Stimulated activated CD4-positive, alpha-beta T cell treated with anti-CD3 and anti-CD28 coated beads, Interleukin-4, amount 100 ng/mL, for 4 hours (primary cell): Measurements from ENCODE around the gene PRKX.
"Not testable (repeated sequence)": the region's sequence is repeated elsewhere in the genome, so short reads cannot be mapped to it uniquely, and the experiment has no call there.

ENCODE experiments used
- DNase-seq, 2 experiments: peaks; one replicate each; pipeline ENCODE4 v3.0.0-alpha.2; 2020

The PRKX gene

DNA sequence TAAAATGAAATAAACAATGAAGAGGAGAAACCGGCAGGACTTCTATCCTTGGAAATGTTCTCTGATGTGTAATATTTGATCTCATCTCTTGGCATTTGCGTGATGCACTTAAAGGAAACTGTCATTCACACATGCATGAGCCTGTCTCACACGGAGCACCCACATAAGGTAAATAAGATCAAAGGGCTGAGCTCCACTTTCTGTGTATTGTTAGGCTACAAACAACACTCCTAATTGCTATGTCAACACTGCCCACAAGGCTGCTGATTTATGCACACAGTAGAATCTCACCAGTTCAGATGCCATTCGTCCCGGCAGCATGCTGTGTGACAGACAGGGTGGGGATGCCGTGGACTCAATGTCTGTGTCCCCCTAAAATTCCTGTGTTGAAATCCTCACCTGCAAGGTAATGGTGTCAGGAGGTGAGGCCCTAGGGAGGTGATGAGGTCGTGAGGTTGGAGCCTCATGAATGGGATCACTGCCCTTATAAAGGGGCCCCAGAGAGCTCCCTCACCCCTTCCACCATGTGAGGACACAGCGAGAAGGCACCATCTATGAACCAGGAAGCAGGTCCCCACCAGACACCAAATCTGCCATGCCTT lies 5.7 kb downstream of the PRKX start:
- not testable (repeated sequence) for DNase-seq

DNA sequence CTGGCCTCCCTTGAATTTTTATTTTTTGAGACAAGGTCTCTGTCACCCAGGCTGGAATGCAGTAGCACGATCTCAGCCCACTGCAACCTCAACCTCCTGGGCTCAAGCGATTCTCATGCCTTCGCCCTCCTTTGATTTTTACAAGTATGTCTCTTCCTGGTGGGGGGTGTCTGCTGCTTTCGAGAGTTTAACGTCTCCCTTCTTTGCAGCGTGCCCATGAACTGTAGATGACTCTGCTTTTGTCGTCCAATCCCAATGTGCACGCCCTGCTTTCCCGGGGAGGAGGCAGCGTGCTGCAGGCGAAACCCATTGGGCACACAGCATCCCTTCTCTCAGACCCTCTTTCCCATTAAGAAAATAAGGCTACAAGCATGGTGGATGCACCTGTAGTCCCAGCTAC lies 7.0 kb downstream of the PRKX start:
- no peak for DNase-seq

DNA sequence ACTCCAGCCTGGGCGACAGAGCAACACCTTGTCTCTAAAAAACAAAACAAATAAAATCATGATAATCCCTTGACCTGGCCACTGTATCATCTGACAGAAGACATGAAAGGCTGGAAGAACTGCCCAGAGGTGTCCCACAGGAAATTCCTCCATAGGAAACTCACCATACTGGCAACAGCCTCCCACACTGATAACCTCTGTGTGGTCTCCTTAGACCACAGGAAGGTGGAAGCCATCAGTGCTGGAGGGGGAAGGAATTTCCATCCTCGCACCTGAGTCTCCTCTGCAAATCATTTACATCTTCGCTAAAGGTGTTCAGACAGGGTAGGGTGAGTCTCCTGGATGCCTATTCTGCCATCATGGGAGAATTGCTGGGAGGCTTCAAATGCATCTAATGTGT lies 10.2 kb downstream of the PRKX start:
- not testable (repeated sequence) for DNase-seq

DNA sequence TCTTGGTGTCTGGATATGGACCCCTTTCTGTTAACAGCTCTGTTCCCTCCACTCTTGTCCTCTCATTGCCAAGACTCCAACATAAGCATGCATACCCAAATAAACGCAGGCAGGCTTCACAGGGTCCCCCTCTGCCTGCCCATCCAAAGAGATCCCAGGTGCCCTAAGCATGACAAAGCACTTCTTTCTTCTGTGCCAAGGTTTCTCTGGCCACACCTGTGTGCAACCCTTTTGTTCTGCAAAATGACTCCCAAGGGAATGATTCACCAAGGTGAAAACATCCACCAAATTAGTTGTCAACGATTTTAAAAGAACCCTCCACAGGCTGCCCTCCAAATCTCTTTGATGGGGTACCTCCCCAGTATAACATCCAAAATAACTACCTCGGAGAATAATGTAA lies 11.4 kb downstream of the PRKX start:
- DNase-seq: not testable (repeated sequence)

DNA sequence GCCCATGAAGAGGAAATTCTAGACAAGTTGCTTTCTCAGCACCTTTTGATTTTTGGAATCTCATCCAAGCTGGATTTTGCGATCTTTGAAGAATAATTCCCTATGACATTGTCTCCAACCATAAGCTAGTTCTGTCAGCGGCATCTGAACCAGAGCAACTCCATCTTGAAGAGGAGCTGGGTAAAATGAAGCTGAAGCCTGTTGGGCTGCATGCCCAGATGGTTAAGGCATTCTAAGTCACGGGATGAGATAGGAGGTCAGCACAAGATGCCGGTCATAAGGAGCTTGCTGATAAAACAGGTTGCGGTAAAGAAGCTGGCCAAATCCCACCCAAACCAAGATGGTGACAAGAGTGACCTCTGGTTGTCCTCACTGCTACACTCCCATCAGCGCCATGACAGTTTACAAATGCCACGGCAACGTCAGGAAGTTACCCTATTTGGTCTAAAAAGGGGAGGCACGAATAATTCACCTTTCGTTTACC lies 12.0 kb downstream of the PRKX start:
- DNase-seq: not testable (repeated sequence)

DNA sequence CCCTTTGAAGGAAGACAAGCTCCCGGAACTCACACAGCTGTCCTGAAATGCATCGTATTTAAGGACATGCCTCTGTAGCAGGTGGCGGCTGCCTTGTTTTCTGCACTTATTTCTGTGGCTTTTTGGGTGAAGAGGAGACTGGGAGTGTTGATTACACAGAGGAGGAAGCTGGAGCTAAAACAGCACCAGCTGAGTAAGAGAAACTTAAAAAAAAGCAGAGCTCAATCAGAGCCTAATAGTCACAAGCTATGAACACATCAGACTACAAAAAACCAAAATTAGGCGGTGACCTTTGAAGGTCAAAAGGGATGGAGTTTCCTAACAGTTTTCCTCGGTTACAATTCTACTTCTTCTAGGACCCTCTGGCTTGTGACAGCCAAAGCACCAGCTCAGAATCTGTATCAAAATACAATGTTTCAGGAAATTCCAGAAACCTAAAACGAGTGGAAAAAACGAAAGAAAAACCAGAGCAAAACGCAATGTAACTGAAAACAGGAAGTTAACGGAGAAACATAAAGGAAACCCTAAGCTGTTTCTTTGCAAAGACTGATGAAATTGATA lies 13.5 kb downstream of the PRKX start:
- no peak for DNase-seq

DNA sequence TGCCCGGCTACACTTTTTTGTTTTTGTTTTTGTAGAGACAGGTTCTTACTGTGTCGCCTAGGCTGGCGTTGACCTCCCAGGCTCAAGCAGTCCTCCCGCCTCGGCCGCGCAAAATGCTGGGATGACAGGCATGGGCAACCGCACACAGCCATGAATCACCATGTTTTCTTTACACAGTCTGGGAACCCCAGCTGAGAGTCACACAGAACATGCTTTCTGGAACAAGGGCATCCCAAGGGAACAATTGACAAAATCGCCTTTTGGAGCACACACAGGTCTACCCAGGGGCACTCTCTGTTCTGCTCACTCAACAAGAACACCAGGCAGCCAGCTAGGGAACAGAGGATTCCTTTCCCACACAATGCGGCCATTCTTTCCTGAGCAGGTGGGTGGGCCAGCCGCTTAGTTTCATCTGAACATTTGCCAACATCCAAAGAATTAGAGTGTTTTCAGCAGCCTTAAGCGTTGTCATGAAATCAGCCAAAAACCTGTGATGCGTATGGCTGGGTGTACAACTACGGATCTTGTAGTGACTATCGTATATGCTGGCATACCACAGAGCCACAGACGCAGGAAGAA lies 15.7 kb downstream of the PRKX start:
- no peak for DNase-seq

DNA sequence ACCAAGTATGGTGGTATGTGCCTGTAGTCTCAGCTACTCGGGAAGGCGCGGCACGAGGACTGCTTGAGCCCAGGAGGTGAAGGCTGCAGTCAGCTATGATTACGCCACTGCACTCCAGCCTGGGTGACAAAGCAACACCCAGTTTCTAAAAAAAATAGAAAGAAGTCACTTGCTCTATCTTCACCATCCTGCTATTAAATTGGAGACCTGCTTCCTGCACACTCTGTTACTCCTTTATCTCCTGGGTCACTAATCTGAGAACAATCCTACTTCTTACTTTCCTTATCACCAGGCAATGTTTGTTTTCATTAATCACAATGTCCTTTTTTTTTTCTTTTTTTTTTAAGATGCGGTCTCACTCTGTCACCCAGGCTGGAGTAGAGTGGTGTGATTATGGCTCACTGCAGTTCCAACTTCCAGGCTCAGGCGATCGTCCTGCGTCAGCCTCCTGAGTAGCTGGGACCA lies 16.2 kb downstream of the PRKX start:
- DNase-seq: no peak

DNA sequence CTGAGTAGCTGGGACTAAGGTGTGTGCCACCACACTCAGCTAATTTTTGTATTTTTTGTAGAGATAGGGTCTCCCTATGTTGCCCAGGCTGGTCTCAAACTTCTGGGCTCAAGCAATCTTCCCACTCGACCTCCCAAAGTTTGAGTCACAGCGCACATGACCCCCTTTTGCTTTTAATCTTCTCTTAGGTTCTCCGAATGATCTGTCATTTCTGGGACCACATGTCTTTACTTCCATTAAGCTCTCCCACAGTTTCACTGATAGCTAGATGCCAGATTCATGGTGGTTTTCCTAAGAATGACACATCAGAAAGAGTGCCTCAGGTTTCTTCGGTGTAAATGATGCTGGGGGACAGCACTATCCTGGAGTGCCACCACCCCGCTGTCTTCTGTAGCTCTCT lies 17.9 kb downstream of the PRKX start:
- no peak for DNase-seq

DNA sequence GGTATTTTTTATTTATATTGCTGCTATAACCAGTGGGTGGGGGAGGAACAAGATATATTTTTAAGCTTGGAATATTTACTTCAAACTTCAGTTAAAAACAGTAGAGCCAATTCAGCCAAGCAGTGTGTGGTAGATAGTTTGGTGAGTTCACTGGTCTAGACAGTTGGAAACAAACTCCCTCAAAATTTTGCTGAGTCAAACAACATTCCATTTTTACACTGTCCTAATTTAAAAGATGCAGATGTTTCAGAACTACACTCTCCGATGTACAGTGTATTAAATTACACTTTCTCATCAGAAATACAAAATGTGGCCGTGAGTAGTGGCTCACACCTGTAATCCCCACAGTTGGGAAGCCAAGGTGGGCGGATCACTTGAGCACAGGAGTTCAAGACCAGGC lies 23.3 kb downstream of the PRKX start:
- DNase-seq: no peak

DNA sequence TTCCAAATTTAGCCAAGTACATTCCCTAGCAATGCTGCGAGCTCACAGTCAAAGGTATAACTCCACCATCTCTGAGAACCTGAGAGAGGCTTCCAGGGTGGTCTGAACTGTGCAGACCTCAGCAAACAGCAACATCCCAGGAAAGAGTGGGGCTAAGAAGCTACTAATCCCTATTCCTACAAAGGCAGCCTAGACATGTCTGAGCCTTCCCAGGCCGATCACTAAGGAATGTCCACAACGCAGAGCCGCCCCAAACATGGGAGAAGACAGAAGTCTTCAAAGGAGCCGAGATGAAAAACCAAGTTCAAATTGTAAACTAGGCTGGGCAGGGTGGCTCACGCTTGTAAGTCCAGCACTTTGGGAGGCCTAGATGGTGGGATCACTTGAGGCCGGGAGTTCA lies 30.2 kb downstream of the PRKX start:
- DNase-seq: not testable (repeated sequence)

DNA sequence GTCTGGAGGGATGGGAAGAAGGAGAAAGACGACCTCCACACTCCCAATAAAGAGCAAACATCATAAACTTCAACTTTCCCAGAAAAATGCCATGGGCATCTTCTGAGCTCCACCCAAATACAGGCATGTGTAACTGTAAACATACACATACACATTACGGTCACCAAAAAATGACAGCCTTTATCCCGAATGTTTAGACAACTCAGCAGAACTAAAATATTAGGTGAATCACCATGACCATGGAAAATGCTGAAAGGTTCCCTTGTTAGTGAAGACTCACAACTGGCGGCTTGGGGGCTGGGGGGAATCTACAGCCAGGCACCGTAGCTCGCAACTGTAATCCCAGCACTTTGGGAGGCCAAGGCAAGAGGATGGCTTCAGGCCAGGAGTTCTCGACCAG lies 33.0 kb downstream of the PRKX start:
- DNase-seq: no peak

DNA sequence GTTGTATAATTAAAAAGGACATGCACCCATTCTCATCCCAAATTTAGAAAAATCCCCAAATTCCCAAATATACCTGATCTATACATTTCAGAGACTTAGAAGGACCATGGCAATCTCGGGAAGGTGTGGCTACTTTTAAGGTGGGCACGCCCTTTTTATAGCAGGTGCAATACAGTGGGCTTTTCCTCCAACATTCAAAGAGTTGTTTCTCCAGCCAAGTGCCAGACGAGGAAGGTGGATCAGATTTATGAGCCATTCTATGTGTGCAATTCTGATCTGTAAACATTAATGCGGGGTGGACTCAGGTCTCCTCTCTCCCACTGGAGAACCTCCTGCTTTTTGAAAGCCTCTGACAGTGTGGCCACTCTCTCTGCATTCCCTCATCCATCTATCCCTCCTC lies 33.8 kb downstream of the PRKX start:
- no peak for DNase-seq

DNA sequence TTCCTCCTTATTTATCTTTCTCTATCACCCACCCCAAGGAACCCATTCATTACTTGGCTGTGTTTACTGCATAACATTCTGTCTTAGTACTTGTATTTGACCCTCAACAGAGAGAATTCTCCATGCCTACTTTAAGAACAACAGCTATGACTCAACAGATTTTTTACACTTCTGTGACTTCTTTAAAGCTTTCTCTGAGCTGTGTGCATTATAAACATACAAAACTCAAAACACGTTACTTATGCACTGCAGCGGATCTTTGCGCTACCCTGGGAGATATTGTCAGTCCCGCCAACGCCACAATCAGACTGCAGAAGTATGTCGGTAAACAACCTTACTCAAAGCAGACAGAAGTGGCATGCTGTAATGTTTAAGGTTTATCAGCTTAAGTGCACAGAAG lies 35.1 kb downstream of the PRKX start:
- DNase-seq: no peak

DNA sequence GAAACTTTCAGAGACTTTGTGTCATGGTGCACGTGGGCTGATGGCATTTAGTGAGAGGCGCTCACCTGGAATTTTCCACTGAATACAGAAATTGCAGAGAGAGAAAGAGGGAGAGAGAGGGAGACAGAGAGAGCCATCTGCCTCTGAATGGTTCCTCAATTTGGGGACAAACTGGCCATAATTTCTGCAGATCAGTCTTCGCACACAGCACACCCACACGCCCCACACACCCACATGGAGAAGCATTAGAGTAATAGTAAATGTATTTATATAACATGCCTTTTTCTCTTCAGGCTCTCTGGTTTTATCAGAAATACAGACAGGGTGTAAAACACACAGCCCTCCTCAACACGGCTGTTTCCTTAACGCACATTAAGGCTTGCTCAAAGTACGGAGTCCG lies 38.6 kb downstream of the PRKX start:
- no peak for DNase-seq

DNA sequence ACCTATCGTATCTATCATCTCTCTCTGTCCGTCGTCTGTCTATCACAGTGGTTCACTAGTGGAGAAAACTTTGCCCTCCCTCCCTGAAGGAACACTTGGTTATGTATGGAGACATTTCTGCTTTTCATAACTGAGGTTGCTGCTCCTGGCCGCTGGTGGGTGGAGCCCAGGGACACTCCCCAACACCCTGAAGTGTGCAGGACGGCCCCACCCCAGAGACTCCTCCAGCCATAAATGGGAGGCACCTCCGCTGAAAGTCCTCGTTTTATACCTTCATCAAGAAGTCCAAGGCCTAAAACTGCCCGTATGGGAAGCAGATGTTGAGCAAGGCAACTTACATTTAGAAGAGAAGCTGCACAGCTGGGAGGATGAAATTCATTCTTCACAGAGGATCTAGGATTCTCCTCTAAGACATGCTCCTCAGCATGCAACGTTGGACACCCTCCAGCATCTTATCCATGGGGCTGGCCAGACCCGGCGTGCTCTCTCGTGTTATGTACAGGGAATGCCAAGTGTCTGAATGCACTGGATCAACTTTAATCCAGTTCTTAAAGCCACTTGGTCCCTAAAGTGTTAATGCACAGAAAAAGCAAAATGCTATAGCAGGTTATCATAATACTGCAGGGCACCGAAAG lies 43.5 kb downstream of the PRKX start:
- no peak for DNase-seq

DNA sequence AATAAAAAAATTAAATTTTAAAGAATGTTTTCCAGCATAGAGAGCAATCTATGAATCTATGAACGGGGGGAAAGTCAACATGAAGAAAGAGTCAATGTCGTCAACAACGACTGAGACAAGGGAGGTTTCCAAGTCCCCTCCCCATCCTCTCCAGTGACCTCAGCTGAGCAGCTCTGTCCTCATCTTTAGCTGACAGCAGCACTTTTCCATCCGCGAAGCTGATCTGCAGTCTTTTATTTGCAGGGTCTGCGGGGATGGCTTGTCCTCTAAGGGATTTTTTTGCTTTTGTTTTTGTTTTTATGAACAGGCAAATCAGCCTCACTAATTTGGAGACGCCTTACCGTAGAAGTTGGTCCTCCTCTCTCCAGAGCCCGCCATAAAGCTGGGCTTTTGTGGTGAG lies 46.5 kb downstream of the PRKX start:
- no peak for DNase-seq

DNA sequence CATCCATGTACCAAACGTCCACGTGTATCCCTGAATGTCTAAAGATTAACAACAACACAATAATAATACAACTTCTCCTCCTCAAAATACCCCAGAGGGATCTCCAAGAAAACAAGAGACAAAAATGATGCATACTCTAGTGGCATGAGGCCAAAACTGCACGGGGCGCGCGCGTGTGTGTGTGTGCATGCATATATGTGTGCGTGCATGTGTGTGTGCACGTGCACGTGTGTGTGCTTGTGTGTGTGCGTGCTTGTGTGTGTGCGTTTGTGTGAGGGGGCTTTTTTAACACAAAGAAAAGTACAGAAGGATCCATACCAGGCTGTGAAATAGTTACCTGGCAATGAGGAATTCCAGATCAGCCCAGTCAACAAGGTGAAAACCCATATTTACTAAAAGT lies 48.5 kb downstream of the PRKX start:
- no peak for DNase-seq

DNA sequence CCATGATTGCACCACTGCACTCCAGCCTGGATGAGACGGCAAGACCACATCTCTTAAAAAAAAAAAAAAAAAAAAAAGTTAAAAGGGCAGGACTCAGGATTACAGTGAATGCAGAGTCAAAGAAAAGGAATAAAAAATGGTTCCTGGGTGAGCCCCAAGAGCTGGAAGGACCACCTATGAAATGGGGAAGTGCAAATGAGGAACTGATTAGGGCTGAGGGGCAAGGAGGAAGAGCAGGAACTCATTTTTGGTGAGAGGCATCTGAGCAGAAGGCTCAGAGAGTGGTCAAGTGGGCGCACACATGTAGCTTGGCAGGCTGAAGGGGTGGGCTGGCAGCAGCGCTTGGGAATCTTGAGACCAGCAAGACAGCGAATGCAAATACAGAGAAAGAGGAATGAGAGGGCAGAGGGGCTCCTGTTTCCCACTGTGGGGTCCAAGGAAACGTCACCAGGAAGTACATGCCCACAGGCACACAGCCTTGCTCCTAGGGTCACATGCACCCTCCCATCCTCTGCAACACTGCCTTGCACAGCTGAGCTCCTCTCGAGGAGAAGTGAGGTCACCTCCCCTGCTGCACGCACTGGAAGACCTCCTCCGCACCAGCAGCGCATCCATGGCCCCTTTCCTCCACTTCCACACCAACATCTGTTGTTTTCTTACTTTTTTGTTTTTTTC lies 49.7 kb downstream of the PRKX start:
- not testable (repeated sequence) for DNase-seq

DNA sequence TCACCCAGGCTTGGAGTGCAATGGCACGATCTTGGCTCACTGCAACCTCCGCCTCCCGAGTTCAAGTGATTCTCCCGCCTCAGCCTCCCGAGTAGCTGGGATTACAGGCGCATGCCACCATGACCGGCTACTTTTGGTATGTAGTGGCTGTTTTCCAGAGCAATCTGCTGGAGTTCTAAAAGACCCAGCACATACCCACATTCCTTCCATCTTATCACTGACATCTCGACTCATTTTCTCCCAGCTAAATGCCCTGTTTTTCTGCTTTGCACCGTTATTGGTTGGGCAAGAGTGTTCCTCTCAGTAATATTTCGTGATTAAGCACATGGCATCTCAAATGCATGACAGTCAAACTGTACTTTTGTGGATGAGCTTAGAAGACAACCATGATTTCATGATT lies 53.7 kb downstream of the PRKX start:
- no peak for DNase-seq

DNA sequence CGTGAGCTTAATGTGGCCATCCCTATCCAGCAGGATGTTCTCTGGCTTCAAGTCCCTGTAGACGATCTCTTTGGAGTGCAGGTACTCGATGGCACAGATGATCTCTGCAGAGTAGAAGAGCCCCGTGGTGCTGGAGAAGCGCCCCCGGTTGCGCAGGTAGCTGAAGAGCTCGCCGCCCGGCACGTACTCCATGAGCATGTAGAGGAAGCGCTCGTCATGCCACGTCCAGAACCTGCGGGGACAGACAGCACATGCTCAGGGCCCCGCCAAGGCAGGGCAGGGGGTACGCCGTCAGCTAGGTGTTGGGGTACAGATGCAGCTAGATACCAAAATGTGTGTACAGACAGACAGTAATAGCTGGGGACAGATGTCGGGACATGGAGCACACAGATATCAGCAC lies 58.3 kb downstream of the PRKX start:
- no peak for DNase-seq

DNA sequence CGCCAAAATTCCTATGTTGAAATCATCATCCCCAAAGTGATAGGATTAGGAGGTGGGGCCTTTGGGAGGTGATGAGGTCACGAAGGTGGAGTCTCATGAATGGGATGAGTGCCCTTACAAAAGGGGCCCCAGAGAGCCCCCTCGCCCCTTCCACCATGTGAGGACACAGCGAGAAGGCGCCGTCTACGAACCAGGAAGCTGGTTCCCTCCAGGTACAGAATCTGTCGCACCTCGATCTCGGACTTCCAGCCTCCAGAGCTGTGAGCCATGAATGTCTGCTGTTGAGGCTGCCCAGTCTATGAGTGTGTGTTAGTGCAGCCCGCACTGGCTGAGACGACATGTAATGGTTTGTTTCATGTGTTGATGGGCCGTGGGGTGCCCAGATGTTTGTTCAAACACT lies 60.3 kb downstream of the PRKX start:
- DNase-seq: no peak

DNA sequence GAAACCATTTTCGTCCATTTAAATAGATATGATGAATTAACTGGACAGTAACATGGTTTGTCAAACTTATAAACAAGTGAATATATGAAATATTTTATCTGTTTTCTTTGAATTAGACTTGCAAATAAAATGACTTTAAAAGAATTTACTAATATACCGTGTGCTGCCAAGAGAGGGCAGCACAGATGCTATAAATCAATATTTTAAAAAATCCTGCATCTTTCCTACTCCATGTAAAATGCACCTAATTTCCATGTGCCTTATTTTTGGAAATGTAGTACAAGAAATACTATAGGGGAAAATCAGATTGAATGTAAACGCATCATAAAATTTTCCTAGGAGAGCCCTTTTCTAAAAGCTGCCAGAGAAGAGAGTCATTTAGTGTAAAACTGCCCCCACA lies 62.2 kb downstream of the PRKX start:
- DNase-seq: no peak

DNA sequence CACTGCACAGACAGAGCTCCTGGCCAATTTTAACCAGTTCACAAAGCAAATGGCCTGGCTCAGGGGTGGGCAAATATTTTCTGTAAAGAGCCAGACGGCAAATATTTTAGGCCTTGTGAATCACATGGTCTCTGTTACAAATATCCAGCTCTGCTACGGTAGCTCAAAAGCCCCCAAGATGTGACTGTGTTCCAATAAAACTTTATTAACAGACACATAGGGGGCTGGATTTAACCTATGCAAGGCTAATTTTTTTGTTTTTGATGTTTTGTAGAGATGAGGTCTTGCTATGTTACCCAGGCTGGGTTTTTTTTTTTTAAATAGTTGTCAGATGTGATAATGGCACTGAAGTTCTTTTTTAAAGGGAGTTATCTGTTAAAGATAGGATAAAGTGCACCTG lies 65.4 kb downstream of the PRKX start:
- no peak for DNase-seq
